RWPE1 (cell line): Measurements from ENCODE around the gene CHKA.

Experiments
- CTCF ChIA-PET: fragments of 350-600 bp; sonication (Branson Sonifier 250); formaldehyde crosslinking; extraction: SDS; loops from one replicate; lab custom pipeline; 2021; lab: Yijun Ruan, JAX
- POLR2A ChIA-PET: fragments of 400-600 bp; formaldehyde crosslinking; extraction: SDS; loops from one replicate; lab custom pipeline; 2020; ENCODE audit warnings: antibody characterized with exemption; ENCODE audit not compliant: low non-redundant PET; lab: Yijun Ruan, JAX
- DNase-seq: peaks from one replicate; pipeline ENCODE4 v3.0.0; 2012; ENCODE audit warnings: low spot score
- H3K27ac ChIP-seq: fragments of 450-650 bp; 2 replicates; pipeline ENCODE4 v1.5.1; 2017
- TF ChIP-seq, protein P1 (sequence below): fragments of 450-650 bp; conservative IDR thresholded peaks from 2 replicates; pipeline ENCODE4 v1.5.1; 2017; ENCODE audit warnings: low read depth, mild to moderate bottlenecking

Gene CHKA

GRCh38 chr11:68051191-68052136, 69.7 kb downstream of the CHKA start:
- DNase-seq = no peak
- TF ChIP-seq, protein P1, sequence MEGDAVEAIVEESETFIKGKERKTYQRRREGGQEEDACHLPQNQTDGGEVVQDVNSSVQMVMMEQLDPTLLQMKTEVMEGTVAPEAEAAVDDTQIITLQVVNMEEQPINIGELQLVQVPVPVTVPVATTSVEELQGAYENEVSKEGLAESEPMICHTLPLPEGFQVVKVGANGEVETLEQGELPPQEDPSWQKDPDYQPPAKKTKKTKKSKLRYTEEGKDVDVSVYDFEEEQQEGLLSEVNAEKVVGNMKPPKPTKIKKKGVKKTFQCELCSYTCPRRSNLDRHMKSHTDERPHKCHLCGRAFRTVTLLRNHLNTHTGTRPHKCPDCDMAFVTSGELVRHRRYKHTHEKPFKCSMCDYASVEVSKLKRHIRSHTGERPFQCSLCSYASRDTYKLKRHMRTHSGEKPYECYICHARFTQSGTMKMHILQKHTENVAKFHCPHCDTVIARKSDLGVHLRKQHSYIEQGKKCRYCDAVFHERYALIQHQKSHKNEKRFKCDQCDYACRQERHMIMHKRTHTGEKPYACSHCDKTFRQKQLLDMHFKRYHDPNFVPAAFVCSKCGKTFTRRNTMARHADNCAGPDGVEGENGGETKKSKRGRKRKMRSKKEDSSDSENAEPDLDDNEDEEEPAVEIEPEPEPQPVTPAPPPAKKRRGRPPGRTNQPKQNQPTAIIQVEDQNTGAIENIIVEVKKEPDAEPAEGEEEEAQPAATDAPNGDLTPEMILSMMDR = no peak
- ChIA-PET CTCF (interaction anchor here (0.7 kb wide), 1 partner anchor 1711 kb away, joined by 3 read pairs; no protein-coding TSS in a partner anchor), POLR2A (no interaction called here)
- H3K27ac ChIP-seq = peak overlapping the region; percentile 48

GRCh38 chr11:68050371-68050841, 70.8 kb downstream of the CHKA start:
- TF ChIP-seq, protein P1 = no peak
- ChIA-PET POLR2A (no interaction called here), CTCF (interaction anchor here (0.7 kb wide), 1 partner anchor 1712 kb away, joined by 3 read pairs; no protein-coding TSS in a partner anchor)
- H3K27ac ChIP-seq = peak overlapping the region; percentile 48; the same call in 1 of the 2 replicates
- no peak for DNase-seq

- POLR2A ChIA-PET = no interaction called here
These were observed 71.4 kb downstream of the CHKA start for GRCh38 chr11:68049509-68050370.

GRCh38 chr11:68048681-68049508, 72.3 kb downstream of the CHKA start:
- POLR2A ChIA-PET = no interaction called here
- TF ChIP-seq, protein P1 = no peak
- CTCF ChIA-PET = no interaction called here

More at GRCh38 chr11:68049509-68050370, 71.4 kb downstream of the CHKA start:
- TF ChIP-seq, protein P1 = no peak
- CTCF ChIA-PET = no interaction called here
- no peak for DNase-seq
- H3K27ac ChIP-seq = no peak overlapping the region

DNA sequence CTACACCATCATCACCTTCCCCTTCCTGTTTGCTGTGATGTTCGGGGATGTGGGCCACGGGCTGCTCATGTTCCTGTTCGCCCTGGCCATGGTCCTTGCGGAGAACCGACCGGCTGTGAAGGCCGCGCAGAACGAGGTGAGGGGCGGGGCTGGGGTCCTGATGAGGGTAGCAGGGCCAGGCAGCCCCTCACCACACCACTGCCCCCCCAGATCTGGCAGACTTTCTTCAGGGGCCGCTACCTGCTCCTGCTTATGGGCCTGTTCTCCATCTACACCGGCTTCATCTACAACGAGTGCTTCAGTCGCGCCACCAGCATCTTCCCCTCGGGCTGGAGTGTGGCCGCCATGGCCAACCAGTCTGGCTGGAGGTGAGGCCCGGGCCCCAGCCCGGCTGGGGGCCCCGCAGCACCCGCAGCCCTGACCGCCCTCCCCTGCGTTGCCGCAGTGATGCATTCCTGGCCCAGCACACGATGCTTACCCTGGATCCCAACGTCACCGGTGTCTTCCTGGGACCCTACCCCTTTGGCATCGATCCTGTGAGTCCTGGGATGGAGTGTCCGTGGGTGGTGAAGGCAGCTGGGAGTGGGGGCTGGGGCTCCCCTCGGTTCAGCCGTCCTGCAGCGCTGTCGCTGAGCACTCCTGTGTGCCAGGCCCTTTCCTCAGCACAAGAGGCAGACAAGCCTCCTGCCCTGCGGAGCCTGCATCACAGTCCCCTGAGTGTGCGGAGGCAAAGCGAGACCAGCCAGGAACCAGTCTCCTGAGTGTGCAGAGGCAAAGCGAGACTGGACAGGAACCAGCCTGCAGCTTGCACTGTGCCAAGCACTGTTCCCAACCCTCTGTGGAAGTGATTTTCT, 73.5 kb downstream of the CHKA start:
- ChIA-PET CTCF (no interaction called here), POLR2A (interaction anchor here (0.6 kb wide), 1 partner anchor 38 kb away, joined by 5 read pairs; no protein-coding TSS in a partner anchor)
- no peak for DNase-seq
- peak overlapping the region; percentile 44 for H3K27ac ChIP-seq
- TF ChIP-seq, protein P1 = no peak

More at GRCh38 chr11:68048681-68049508, 72.3 kb downstream of the CHKA start:
- peak overlapping the region; percentile 7; the same call in 1 of the 2 replicates for H3K27ac ChIP-seq
- no peak for DNase-seq
